ENCODE data around the gene UTP15.

The UTP15 gene

GRCh38 chr5:73564018-73564417 lies 1.5 kb upstream of the UTP15 start:
- Histone ChIP-seq H3K27me3 (ENCODE audit: control insufficient read depth in 3 of 3, insufficient read depth in 3 of 3, low read depth in 1 of 3, low read length in 3 of 3) (no peaks in the 10 kb centered on the region), H2AK5ac (ENCODE audit: low read depth, low read length) (no peak overlapping the region), H3K14ac (ENCODE audit: low read length) (no peak overlapping the region), H2BK5ac (ENCODE audit: low read length) (no peak overlapping the region), H4K91ac (ENCODE audit: low read depth, low read length, poor library complexity) (no peak overlapping the region), H3K18ac (ENCODE audit: low read length) (no peak overlapping the region), H3K4me3 (ENCODE audit: low read length in 2 of 2) (peak overlapping the region in 1 of 2 donors; percentile 64), H3K9ac (ENCODE audit: low read depth, low read length, poor library complexity) (peak overlapping the region; percentile 24), H3K36me3 (replicated peaks in 1 of 2; ENCODE audit: control insufficient read depth in 2 of 2, insufficient read depth in 2 of 2, low read length in 2 of 2) (peaks cover 7 to 56% of the 10 kb centered on the region in 2 donors), H3K4me1 (ENCODE audit: control insufficient read depth in 2 of 2, insufficient read depth in 1 of 2, low read depth in 1 of 2, low read length in 2 of 2) (peaks cover 2 to 7% of the 10 kb centered on the region in 2 donors), H2AFZ (ENCODE audit: low read length) (no peak overlapping the region), H2BK120ac (ENCODE audit: low read depth, low read length) (no peak overlapping the region), H3K4me2 (ENCODE audit: insufficient read depth, low read length, poor library complexity, severe bottlenecking) (peak overlapping the region; percentile 55), H2BK12ac (ENCODE audit: low read length) (no peak overlapping the region), H4K8ac (ENCODE audit: low read depth, low read length) (no peak overlapping the region), H3K23ac (ENCODE audit: low read depth, low read length, poor library complexity) (no peak overlapping the region), H3K27ac (replicated peaks; ENCODE audit: low read length) (no peak overlapping the region), H2BK15ac (ENCODE audit: low read length) (no peak overlapping the region), H3K9me3 (replicated peaks in 1 of 2; ENCODE audit: control insufficient read depth in 2 of 2, insufficient read depth in 1 of 2, low read depth in 1 of 2, low read length in 2 of 2) (no peaks in the 10 kb centered on the region), H3K4ac (ENCODE audit: low read length) (no peak overlapping the region), H3K79me1 (ENCODE audit: low read depth, low read length) (no peaks in the 10 kb centered on the region)
- no peak for DNase-seq (ENCODE audit: low spot score)
- no CpG with 5 or more reads among the region's 3 CpGs for WGBS, 2 donors (ENCODE audit: extremely low coverage in 2 of 2, insufficient read length in 2 of 2, insufficient replicate concordance in 1 of 2)

DNA sequence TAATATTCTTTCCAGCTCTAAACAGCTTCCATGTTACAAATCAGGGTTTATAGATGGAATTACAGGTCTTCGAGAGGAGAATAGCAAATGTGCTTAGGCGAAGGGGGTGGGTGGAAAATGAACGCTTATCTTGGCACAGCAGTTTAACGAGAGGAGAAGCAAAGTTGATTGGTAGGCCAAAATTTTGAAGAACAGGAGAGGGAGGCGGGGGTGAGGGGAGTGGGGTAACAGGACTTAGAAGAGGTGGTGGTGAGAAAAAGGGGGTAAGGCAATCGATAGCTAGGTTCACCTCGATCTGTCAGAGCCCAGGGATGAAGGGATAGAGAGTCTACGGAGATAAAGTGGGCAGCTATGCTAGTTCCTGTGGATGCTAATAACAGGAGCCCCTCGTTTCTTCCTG lies 868 bp upstream of the UTP15 start:
- H3K79me1 ChIP-seq (ENCODE audit: low read depth, low read length), result no peaks in the 10 kb centered on the region
- no peak overlapping the region for H3K18ac ChIP-seq (ENCODE audit: low read length)
- H3K9me3 ChIP-seq (replicated peaks in 1 of 2; ENCODE audit: control insufficient read depth in 2 of 2, insufficient read depth in 1 of 2, low read depth in 1 of 2, low read length in 2 of 2), result no peaks in the 10 kb centered on the region
- H2BK120ac ChIP-seq (ENCODE audit: low read depth, low read length), result no peak overlapping the region
- peak overlapping the region; percentile 63 for H3K4me2 ChIP-seq (ENCODE audit: insufficient read depth, low read length, poor library complexity, severe bottlenecking)
- H3K4me3 ChIP-seq (ENCODE audit: low read length in 2 of 2), result peak overlapping the region; percentile 64 to 83
- H2BK5ac ChIP-seq (ENCODE audit: low read length), result no peak overlapping the region
- H4K91ac ChIP-seq (ENCODE audit: low read depth, low read length, poor library complexity), result no peak overlapping the region
- H2AK5ac ChIP-seq (ENCODE audit: low read depth, low read length), result no peak overlapping the region
- no peak overlapping the region for H2BK12ac ChIP-seq (ENCODE audit: low read length)
- H3K27me3 ChIP-seq (ENCODE audit: control insufficient read depth in 3 of 3, insufficient read depth in 3 of 3, low read depth in 1 of 3, low read length in 3 of 3), result no peaks in the 10 kb centered on the region
- H4K8ac ChIP-seq (ENCODE audit: low read depth, low read length), result no peak overlapping the region
- no CpG with 5 or more reads among the region's 9 CpGs for WGBS, 2 donors (ENCODE audit: extremely low coverage in 2 of 2, insufficient read length in 2 of 2, insufficient replicate concordance in 1 of 2)
- no peak overlapping the region for H3K4ac ChIP-seq (ENCODE audit: low read length)
- no peak for DNase-seq (ENCODE audit: low spot score)
- H3K36me3 ChIP-seq (replicated peaks in 1 of 2; ENCODE audit: control insufficient read depth in 2 of 2, insufficient read depth in 2 of 2, low read length in 2 of 2), result peaks cover 7 to 53% of the 10 kb centered on the region in 2 donors
- H3K27ac ChIP-seq (replicated peaks; ENCODE audit: low read length), result peak overlapping the region; percentile 24
- peaks cover 2 to 7% of the 10 kb centered on the region in 2 donors for H3K4me1 ChIP-seq (ENCODE audit: control insufficient read depth in 2 of 2, insufficient read depth in 1 of 2, low read depth in 1 of 2, low read length in 2 of 2)
- H2BK15ac ChIP-seq (ENCODE audit: low read length), result no peak overlapping the region
- peak overlapping the region; percentile 84 for H2AFZ ChIP-seq (ENCODE audit: low read length)
- H3K23ac ChIP-seq (ENCODE audit: low read depth, low read length, poor library complexity), result no peak overlapping the region
- peak overlapping the region; percentile 86 for H3K9ac ChIP-seq (ENCODE audit: low read depth, low read length, poor library complexity)
- H3K14ac ChIP-seq (ENCODE audit: low read length), result no peak overlapping the region

DNA sequence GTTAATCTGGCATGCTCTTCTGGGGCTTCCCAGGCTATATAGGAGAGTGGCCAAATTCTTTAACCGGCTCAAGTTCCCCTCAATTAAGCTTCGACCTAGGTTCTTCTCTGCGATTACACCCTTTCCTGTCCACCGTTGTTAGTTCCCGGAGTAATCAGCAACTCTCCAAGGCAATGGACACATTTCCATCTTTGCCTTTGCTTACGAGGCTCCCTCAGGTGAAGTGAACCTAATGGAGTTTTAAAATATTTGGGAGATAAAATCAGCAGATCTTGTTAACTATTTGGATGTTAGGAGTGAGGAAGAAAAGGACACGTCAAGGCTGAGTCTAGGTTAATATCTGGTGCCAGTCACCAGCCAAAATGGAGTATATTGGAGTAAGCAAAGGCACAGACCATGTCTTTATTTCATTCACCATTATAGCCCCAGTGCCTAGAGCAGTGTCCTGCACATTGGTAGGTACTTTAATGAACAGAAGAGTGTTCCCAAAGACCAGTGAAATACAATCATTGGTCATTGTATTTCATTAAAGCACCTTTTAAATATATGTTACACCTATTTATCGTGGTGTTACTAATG lies 515 bp downstream of the UTP15 start:
- H3K9ac ChIP-seq (ENCODE audit: low read depth, low read length, poor library complexity), result peak overlapping the region; percentile 64
- peak overlapping the region; percentile 76 for H3K23ac ChIP-seq (ENCODE audit: low read depth, low read length, poor library complexity)
- H2AK5ac ChIP-seq (ENCODE audit: low read depth, low read length), result no peak overlapping the region
- H3K4me1 ChIP-seq (ENCODE audit: control insufficient read depth in 2 of 2, insufficient read depth in 1 of 2, low read depth in 1 of 2, low read length in 2 of 2), result peaks cover 2 to 7% of the 10 kb centered on the region in 2 donors
- no peak for DNase-seq (ENCODE audit: low spot score)
- H3K14ac ChIP-seq (ENCODE audit: low read length), result no peak overlapping the region
- H4K91ac ChIP-seq (ENCODE audit: low read depth, low read length, poor library complexity), result no peak overlapping the region
- no peak overlapping the region for H3K18ac ChIP-seq (ENCODE audit: low read length)
- H3K79me1 ChIP-seq (ENCODE audit: low read depth, low read length), result no peaks in the 10 kb centered on the region
- peaks cover 6 to 53% of the 10 kb centered on the region in 2 donors for H3K36me3 ChIP-seq (replicated peaks in 1 of 2; ENCODE audit: control insufficient read depth in 2 of 2, insufficient read depth in 2 of 2, low read length in 2 of 2)
- H3K4ac ChIP-seq (ENCODE audit: low read length), result no peak overlapping the region
- H3K9me3 ChIP-seq (replicated peaks in 1 of 2; ENCODE audit: control insufficient read depth in 2 of 2, insufficient read depth in 1 of 2, low read depth in 1 of 2, low read length in 2 of 2), result no peaks in the 10 kb centered on the region
- no peak overlapping the region for H2BK15ac ChIP-seq (ENCODE audit: low read length)
- H2BK12ac ChIP-seq (ENCODE audit: low read length), result no peak overlapping the region
- H3K4me3 ChIP-seq (ENCODE audit: low read length in 2 of 2), result peak overlapping the region; percentile 64 to 89
- H4K8ac ChIP-seq (ENCODE audit: low read depth, low read length), result no peak overlapping the region
- no CpG with 5 or more reads among the region's 8 CpGs for WGBS, 2 donors (ENCODE audit: extremely low coverage in 2 of 2, insufficient read length in 2 of 2, insufficient replicate concordance in 1 of 2)
- H3K27me3 ChIP-seq (ENCODE audit: control insufficient read depth in 3 of 3, insufficient read depth in 3 of 3, low read depth in 1 of 3, low read length in 3 of 3), result no peaks in the 10 kb centered on the region
- no peak overlapping the region for H2BK5ac ChIP-seq (ENCODE audit: low read length)
- H3K4me2 ChIP-seq (ENCODE audit: insufficient read depth, low read length, poor library complexity, severe bottlenecking), result peak overlapping the region; percentile 69
- no peak overlapping the region for H3K27ac ChIP-seq (replicated peaks; ENCODE audit: low read length)
- H2AFZ ChIP-seq (ENCODE audit: low read length), result peak overlapping the region; percentile 84
- no peak overlapping the region for H2BK120ac ChIP-seq (ENCODE audit: low read depth, low read length)

- H3K14ac ChIP-seq (ENCODE audit: low read length), result no peak overlapping the region
- no peak overlapping the region for H3K9ac ChIP-seq (ENCODE audit: low read depth, low read length, poor library complexity)
- no peaks in the 10 kb centered on the region for H3K4me1 ChIP-seq (ENCODE audit: control insufficient read depth in 2 of 2, insufficient read depth in 1 of 2, low read depth in 1 of 2, low read length in 2 of 2)
- H3K4me3 ChIP-seq (ENCODE audit: low read length in 2 of 2), result no peak overlapping the region
- no peak overlapping the region for H3K18ac ChIP-seq (ENCODE audit: low read length)
- H3K4ac ChIP-seq (ENCODE audit: low read length), result no peak overlapping the region
- H2BK120ac ChIP-seq (ENCODE audit: low read depth, low read length), result no peak overlapping the region
- H3K79me1 ChIP-seq (ENCODE audit: low read depth, low read length), result no peaks in the 10 kb centered on the region
- WGBS, 2 donors (ENCODE audit: extremely low coverage in 2 of 2, insufficient read length in 2 of 2, insufficient replicate concordance in 1 of 2), result no CpG with 5 or more reads among the region's 3 CpGs
- no peak overlapping the region for H2BK15ac ChIP-seq (ENCODE audit: low read length)
- no peak overlapping the region for H3K4me2 ChIP-seq (ENCODE audit: insufficient read depth, low read length, poor library complexity, severe bottlenecking)
- H2BK12ac ChIP-seq (ENCODE audit: low read length), result no peak overlapping the region
- H2AFZ ChIP-seq (ENCODE audit: low read length), result no peak overlapping the region
- no peaks in the 10 kb centered on the region for H3K27me3 ChIP-seq (ENCODE audit: control insufficient read depth in 3 of 3, insufficient read depth in 3 of 3, low read depth in 1 of 3, low read length in 3 of 3)
- no peak overlapping the region for H2BK5ac ChIP-seq (ENCODE audit: low read length)
- H3K23ac ChIP-seq (ENCODE audit: low read depth, low read length, poor library complexity), result no peak overlapping the region
- H4K91ac ChIP-seq (ENCODE audit: low read depth, low read length, poor library complexity), result no peak overlapping the region
- H2AK5ac ChIP-seq (ENCODE audit: low read depth, low read length), result no peak overlapping the region
- no peak overlapping the region for H4K8ac ChIP-seq (ENCODE audit: low read depth, low read length)
- peaks cover 8 to 58% of the 10 kb centered on the region in 2 donors for H3K36me3 ChIP-seq (replicated peaks in 1 of 2; ENCODE audit: control insufficient read depth in 2 of 2, insufficient read depth in 2 of 2, low read length in 2 of 2)
- no peak overlapping the region for H3K27ac ChIP-seq (replicated peaks; ENCODE audit: low read length)
- no peak for DNase-seq (ENCODE audit: low spot score)
- no peaks in the 10 kb centered on the region for H3K9me3 ChIP-seq (replicated peaks in 1 of 2; ENCODE audit: control insufficient read depth in 2 of 2, insufficient read depth in 1 of 2, low read depth in 1 of 2, low read length in 2 of 2)
Measured at GRCh38 chr5:73582285-73583145, 17.0 kb downstream of the UTP15 start.

All from neuronal stem cell (in vitro differentiated cells).